HepG2 (cell line): ENCODE measurements around the gene THOP1.

Experiments used
- CEBPB ChIP-seq: IDR thresholded peaks from 2 replicates; pipeline ENCODE4 v1.6.1; 2011; ENCODE audit warnings: low read depth, low read length, improper control_type of control experiment, borderline replicate concordance
- ELF4 ChIP-seq: sonication (generic); formaldehyde crosslinking; IDR thresholded peaks from 2 replicates; pipeline ENCODE4 v1.5.0; 2020; ENCODE audit warnings: missing genetic modification reagents, mild to moderate bottlenecking, moderate library complexity, borderline replicate concordance
- NR3C1 ChIP-seq: sonication (generic); formaldehyde crosslinking; IDR thresholded peaks from 2 replicates; pipeline ENCODE4 v1.4.0; 2020; ENCODE audit warnings: missing genetic modification reagents
- TCF7L2 ChIP-seq: IDR thresholded peaks from 2 replicates; pipeline ENCODE4 v1.6.1; 2011; ENCODE audit warnings: mild to moderate bottlenecking, low read depth, low read length, moderate library complexity
- ZNF282 ChIP-seq: fragments of 450-650 bp; IDR thresholded peaks from 2 replicates; pipeline ENCODE4 v1.6.1; 2018; ENCODE audit not compliant: partially characterized antibody
- ZNF660 ChIP-seq: sonication (generic); formaldehyde crosslinking; IDR thresholded peaks from 2 replicates; pipeline ENCODE4 v1.5.1; 2020; ENCODE audit warnings: mild to moderate bottlenecking, low read depth, missing genetic modification reagents, borderline replicate concordance
- TF ChIP-seq, protein P1 (sequence below): sonication (generic); formaldehyde crosslinking; IDR thresholded peaks from 2 replicates; pipeline ENCODE4 v1.5.1; 2020; ENCODE audit warnings: mild to moderate bottlenecking, missing genetic modification reagents, moderate library complexity

DNA sequence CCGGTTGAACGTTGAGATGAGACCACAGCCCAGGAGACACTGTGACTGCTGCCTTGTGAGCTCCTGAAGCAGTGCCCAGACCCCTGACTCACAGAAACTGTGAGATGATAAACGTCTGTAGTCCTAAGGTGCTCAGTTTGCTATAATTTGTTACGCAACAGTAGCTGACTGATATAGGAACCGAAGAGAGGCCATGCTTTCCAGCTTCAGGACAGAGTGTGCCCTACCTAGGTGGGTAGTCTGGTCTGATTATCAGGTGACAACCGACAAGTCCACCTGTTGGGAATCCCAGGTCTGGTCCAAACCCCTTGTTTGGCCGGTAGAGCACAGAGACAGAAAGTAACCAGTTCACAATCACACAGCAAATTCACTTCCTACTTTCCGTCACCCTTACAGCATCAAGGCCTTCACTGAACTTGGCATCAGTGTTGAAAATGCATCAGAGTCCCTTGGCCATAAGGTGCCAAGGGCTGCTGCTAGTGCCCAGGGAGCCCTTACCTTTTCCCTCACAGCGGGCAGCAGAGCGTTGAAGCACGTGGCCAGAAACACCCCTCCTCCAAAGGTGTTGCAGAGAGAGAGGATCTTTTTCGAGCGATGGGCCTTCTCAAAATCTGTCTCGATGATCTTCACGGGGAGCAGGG lies 48.6 kb upstream of the THOP1 start:
- TF ChIP-seq TCF7L2 = no peak
- TF ChIP-seq, protein P1, sequence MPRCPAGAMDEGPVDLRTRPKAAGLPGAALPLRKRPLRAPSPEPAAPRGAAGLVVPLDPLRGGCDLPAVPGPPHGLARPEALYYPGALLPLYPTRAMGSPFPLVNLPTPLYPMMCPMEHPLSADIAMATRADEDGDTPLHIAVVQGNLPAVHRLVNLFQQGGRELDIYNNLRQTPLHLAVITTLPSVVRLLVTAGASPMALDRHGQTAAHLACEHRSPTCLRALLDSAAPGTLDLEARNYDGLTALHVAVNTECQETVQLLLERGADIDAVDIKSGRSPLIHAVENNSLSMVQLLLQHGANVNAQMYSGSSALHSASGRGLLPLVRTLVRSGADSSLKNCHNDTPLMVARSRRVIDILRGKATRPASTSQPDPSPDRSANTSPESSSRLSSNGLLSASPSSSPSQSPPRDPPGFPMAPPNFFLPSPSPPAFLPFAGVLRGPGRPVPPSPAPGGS (CRISPR knock-in tag) = no peak
- no peak for TF ChIP-seq ZNF660 (CRISPR knock-in tag)
- TF ChIP-seq ELF4 = no peak
- TF ChIP-seq NR3C1 (CRISPR knock-in tag) = no peak
- TF ChIP-seq CEBPB = peak; percentile 83
- TF ChIP-seq ZNF282 = no peak
